22Rv1 (cell line): Measurements from ENCODE around the gene CDK1.

Experiments used
- CTCF ChIP-seq: fragments of 450-650 bp; IDR thresholded peaks from 2 replicates; pipeline ENCODE4 v1.5.1; 2017; ENCODE audit warnings: mild to moderate bottlenecking
- ZFX ChIP-seq: fragments of 450-650 bp; IDR thresholded peaks from 2 replicates; pipeline ENCODE4 v1.6.1; 2017; ENCODE audit warnings: antibody characterized with exemption, borderline replicate concordance

- peak; percentile 31 for TF ChIP-seq CTCF
- no peak for TF ChIP-seq ZFX
These were observed 44.8 kb upstream of the CDK1 start for GRCh38 chr10:60733517-60733822.
